Endothelial cell of hepatic sinusoid (primary cell): Measurements from ENCODE around the gene STYK1.
"Not testable (repeated sequence)": the region's sequence is repeated elsewhere in the genome, so short reads cannot be mapped to it uniquely, and the experiment has no call there.

Experiments
- in situ Hi-C: cut with HindIII; loops from 2 replicates; pipeline ENCODE4 v1.10.0; 2017; ENCODE audit warnings: low sequenced_read_pairs

STYK1 gene

DNA sequence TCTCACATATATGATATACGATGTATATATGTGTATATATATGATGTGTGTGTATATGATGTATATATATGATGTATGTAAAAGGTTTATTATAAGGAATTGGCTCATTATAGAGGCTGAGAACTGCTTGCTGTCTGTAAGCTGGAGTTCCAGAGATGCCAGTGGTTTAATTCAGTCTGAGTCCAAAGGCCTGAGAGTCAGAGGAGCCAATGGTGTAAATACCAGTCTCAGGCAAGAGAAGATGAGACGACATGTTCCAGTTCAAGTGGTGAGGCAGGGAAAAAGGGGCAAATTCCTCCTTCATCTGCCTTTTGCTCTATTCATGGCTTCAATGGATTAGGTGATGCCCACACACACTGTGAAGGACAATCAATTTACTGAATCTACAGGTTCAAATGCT, 17.1 kb upstream of the STYK1 start:
- in situ Hi-C loops, result no loop called here

DNA sequence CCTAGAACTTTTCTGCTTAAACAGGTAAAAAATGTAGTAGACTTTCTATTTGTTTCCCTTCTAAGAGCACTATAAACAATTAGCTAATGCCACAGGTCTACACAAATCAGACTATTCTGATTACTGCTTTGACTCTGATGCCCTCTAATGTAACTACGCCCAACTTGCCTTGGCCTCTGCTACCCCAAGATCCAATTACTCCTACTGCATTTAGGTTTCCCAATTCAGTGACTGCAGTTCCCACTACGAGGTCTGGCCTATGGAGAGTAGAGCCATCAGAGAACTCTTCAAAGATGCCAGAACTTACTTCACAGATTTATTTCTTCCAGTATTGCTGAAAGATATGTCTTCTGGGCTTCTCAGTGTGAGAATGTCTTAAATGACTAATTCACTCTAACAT, 15.3 kb upstream of the STYK1 start:
- in situ Hi-C loops, result no loop called here

DNA sequence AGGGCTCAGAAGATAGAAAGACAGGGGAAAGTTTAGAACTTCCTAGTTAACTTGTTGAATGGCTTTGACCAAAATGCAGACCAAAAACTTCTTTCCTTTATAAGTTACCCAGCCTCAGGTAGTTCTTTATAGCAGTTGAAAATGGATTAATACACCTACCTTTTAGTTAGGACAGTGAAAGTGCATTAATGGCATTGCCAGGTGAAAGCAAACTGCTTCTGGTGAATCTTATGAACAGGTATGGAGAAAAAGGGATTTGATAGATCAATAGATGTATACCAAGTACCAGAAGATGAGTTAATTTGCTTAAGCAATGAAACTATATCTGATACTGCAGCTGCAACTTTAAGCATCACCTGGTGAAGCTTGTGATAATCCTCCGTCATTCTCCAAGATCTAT, 14.2 kb upstream of the STYK1 start:
- in situ Hi-C loops, result no loop called here

DNA sequence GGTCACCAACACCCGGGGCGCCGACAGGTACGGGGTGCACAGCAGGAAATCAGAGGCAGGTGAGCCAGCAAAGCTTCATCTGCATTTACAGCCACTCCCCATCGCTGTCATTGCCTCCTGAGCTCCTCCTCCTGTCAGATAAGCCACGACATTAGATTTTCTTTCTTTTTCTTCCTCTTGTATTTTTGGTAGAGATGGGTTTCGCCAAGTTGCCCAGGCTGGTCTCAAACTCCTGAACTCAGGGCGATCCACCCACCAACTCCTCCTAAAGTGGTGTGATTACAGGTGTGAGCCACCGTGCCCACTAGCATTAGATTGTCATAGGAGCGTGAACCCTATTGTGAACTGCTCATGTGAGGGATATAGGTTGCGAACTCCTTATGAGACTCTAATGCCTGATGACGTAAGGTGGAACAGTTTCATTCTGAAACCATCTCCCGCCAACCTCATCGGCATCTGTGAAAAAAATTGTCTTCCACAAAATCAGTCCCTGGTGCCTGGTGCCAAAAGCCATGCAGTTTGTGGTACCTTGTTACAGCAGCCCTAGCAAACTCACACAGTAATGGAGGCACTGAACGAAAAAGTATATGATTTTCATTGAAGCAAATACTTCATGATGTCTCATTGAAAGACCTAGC, 1.5 kb downstream of the STYK1 start:
- in situ Hi-C loops, result no loop called here

DNA sequence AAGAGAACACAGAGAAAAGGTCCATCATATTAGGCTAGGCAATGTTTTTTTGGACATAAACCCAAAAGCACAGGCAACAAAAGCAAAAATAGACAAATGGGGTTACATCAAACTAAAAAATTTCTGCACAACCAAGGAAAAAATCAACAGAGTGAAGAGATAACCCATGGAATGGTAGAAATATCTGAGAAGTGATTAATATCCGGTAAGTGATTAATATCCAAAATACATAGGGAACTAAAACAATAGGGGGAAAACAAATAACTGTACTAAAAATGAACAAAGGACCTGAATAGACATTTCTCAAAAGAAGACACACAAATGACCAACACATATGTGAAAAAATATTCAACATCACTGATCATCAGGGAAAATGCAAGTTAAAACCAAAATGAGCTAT, 4.3 kb downstream of the STYK1 start:
- in situ Hi-C loops, result no loop called here

DNA sequence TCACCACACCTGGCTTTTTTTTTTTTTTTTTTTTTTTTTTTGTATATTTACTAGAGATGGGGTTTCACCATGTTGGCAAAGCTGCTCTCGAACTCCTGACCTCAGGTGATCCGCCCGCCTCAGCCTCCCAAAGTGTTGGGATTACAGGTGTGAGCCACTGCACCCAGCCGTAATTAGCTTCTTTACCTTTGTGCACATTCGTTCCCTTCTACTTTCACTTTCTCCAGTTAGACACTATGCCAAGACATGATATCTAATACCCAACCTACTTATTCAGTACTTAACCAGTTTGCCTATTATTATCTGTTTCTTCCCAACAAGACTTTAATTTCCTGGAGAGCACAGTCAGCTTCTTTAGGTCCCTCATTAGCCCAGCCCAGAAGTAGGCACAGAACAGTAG, 5.3 kb downstream of the STYK1 start:
- in situ Hi-C loops, result no loop called here

DNA sequence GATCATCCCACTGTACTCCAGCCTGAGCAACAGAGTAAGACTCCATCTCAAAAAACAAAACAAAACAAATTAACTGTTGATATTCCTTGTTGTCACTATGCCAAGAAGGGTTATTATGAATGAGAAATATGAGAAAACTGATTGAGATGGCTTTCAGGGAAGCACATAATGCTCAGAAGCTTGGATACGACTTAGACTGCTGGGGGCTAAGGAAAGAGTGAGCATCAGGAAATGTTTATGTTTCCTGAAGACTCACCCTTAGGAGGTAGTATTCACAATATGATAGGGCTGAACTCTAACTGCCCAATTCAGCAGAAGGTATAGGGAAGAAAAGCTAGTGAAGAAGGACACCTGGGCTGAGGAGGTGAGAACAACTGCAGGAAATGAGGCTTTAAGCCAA, 6.3 kb downstream of the STYK1 start:
- in situ Hi-C loops, result no loop called here

DNA sequence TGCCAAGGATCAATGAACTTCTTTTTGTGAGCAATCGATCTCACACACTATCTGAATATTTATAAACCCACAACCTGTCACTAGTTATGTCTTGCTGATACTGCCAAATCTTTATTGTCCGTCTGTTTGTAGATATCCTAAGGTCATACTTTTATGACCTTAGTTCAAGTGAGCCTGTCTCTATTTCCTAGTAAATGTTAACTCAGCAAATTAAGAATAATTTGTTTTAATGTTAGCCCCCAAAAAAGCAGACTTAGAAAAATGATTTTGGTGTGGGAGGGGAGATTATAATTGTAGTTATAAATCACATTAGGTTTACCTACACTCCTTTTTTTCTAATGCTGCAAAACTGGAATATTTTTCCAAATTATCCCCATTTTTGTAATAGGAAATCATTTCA, 9.4 kb downstream of the STYK1 start:
- in situ Hi-C loops, result no loop called here

DNA sequence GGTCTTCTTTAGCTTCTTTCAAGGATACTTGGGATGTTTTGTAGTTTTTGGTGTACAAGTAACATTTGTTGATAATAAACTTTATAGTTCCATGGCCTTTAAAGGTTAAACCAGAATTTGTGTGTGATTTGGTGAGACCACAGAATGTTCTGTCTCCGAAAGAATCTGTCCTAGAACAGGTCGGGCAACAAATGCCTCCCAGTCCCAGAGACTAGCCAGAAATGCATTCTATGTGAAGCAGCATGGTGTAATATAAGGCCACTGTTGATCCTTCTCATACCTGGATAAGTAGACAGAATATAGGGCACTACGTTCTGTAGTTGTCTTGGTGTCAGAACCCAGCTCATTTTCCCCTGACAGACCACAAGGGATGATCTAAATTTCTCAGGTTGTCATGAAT, 10.0 kb downstream of the STYK1 start:
- in situ Hi-C loops, result no loop called here

DNA sequence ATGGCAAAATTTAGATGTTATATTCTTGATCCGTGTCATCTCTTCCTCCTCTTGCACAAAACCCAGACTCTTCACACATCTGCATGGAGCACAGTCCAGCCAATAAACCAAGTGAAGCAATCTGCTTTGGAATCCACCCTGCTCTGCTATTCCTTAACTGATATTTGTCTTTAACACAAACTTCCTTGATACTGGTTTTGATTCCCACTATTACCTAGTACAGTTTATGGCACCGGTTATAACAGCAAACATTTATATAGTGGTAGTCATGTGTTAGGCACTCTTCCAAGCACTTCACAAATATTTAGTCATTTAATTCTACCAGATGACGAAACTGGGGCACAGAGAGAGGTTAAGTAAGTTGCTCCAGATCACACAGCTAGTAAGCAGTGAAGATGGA, 12.5 kb downstream of the STYK1 start:
- in situ Hi-C loops, result no loop called here

DNA sequence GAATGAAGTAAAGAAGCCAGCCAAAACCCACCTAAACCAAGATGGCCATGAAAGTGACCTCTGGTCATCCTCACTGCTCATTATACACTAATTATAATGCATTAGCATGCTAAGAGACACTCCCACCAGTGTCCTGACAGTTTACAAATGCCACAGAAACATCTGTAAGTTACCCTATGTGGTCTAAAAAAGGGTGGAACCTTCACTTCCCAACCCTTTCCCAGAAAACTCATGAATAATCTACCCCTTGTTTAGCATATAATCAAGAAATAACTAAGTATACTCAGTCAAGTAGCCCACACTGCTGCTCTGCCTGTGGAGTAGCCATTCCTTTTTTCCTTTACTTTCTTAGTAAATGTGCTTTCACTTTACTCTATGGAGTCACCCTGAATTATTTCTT, 19.8 kb downstream of the STYK1 start:
- in situ Hi-C loops, result no loop called here

DNA sequence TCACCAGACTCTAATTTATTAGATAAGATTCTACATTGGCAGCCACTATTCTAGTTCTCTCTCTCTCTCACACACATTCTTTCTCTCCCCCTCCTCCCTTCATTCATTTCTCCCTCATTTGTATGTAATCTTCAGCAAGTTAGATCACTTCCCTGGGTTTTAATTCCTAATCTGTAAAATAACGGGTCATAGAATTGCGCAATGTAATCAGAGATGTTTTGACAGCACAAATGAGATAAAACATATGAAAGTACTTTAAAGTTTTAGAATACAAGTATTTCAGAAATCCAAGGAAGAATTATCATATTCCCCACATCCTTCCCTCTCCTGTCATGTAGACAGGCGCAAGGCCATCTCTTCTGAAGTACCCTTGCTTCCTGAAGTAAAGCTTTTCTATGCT, 21.7 kb downstream of the STYK1 start:
- in situ Hi-C loops, result no loop called here

DNA sequence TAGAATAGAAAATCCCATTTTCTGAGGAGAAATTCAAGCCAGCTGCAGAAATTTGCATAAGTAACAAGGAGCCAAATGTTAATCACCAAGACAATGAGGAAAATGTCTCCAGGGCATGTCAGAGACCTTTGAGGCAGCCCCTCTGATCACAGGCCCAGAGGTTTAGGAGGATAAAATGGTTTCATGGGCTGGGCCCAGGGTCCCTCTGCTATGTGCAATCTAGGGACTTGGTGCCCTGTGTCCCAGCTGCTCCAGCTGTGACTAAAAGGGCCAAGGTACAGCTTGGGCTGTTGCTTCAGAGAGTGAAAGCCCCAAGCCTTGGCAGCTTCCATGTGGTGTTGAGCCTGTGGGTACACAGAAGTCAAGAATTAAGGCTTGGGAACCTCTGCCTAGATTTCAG, 27.3 kb downstream of the STYK1 start:
- in situ Hi-C loops, result not testable (repeated sequence)

DNA sequence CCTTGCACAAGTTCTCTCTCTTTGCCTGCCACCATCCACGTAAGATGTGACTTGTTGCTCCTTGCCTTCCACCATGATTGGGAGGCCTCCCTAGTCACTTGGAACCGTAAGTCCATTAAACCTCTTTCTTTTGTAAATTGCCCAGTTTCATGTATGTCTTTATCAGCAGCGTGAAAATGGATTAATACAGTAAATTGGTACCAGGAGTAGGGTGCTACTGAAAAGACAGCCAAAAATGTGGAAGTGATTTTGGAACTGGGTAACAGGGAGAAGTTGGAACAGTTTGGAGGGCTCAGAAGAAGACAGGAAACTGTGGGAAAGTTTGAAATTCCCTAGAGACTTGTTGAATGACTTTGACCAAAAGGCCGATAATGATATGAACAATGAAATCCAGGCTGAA, 27.9 kb downstream of the STYK1 start:
- in situ Hi-C loops, result no loop called here

DNA sequence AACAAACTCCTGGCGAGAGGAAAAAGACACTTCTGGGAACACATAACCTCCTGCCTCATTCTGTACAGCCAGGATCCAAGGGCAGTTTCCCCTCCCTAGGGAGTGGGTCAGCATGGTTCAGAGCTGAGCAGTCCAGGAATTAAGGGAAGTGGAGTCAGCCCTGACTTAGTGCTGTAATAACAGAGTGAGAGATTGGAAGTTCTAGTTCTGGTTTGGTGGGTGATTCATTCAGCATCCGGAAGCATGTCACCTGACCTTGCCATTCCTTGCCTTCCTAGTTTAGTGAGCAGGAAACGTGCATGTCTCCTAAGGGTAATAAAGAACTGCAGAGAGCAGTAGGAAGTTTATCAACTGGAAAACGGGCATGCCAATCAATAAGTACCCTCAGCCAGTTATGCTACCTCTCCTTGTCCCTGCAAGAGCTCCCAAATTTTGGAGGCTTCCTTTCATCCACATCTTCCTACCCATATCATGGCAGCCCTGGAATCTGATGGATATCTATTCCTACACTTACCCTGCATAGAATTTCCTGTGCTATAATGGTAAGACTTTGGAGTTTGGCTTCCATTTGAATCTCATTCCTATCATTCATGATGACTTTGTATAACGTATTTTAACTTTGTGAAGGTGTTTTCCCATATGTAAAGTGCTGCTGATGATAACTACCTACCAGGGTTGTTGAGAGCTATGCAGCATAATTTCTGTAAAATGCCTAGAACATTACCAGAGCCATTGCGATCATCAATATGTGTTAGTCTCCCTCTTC, 31.9 kb downstream of the STYK1 start:
- in situ Hi-C loops, result no loop called here

DNA sequence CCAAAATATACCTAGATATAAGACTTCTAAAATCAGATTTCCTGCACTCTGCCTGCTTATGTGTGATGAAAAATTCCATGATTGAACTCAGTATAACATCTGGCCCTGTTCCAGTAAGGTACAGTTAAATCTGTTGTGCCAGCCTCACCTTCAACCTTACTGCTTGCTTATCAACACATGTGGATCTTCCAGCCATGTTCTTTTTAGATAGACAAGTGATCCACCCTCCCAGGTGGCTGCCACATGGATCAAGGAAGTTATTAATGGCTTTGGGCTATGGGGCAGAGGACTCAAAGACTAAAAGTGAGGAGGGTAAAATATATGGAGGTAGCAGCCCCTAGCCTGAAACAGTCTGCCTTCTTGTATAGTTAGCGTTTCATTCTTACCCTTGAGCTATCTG, 35.1 kb downstream of the STYK1 start:
- in situ Hi-C loops, result no loop called here

DNA sequence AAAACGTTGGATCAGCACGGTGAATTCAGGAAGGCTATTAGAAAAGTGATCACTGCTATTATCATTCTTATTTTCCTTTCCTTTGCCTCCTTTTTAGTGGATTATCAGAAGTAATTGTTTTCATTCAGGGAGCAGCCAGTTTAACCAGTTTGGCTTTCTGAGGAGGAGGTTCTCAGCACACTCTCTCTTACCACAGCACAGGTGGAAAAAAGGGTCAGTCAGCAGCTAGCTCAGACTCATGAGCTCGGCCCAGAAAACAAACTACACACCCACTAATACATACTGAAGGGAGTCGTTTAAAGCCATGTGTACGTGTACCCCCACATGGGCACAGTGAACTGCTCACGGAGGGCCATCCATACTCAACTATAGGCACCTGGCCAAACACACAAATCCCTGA, 37.2 kb downstream of the STYK1 start:
- in situ Hi-C loops, result no loop called here

DNA sequence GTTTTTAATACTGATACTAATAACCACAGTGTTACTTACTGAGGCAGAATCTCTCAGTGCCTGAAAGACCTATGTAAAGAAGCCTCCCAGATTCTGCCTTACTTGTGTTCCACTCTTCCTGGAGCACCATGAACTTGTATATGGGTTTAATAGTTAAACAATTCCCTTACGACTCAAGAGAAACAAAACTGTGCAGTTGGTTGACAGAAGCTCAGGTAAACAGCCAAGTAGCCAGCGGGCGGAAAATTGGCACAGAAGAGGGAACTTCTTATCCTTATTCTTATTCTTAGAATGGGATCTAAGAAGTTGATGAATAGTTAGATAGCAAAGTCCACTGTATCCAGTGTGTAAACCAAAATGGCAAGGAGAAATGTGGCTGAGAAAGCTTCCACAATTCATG, 37.7 kb downstream of the STYK1 start:
- in situ Hi-C loops, result no loop called here

DNA sequence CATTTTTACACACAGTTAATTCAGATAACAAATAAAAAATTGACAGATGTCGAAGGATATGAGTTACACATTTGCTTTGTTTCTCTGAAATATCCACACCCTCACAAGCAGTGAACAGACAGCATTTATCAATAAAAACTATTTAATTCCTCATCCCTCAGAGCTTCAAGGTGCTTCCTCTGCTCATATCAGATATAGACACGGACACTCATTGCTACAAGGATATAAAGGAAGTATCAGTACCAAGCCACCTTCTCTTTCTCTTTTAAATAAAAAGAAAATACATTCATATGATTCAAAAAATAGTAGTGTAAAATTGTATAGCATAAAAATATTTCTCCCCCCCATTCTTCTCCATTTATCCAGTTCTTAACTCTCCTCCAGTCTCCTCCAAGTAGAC, 38.5 kb downstream of the STYK1 start:
- in situ Hi-C loops, result no loop called here

DNA sequence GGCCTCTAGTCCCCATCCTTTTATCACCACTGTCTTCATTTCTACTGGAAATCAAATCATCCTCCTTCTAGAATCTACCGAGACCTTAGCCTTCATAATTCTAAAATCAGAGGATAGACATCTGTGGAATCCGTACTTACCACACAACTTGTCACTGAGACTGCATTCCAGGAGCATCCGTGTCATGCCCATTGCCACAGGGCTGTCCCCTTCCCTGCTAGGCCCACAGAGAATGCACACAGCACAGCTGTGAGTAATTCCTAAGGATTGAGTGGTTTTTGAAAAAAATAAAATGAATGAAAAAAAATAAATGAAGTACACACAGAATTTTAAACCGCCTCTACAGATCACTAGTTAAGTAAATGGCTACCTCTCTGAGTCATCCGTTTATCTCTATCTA, 39.4 kb downstream of the STYK1 start:
- in situ Hi-C loops, result no loop called here

DNA sequence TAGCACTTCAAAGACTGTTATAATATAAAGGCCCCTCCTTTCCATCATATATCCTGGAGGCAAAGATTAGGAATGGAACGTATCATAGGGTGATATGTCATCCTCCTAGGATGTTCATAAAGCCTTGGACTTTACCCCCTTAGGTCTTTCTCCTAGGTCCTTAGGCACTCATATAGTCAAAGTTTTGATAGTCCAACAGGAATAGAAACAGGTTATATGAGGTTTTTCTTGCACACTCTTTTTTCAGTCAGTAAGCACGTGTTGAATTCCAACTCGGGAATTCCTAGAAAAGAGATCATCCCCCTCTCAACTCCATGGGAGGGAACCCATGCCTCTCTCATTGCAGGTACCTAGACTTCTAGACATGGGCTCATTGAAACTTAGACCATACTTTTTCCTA, 40.3 kb downstream of the STYK1 start:
- in situ Hi-C loops, result no loop called here

DNA sequence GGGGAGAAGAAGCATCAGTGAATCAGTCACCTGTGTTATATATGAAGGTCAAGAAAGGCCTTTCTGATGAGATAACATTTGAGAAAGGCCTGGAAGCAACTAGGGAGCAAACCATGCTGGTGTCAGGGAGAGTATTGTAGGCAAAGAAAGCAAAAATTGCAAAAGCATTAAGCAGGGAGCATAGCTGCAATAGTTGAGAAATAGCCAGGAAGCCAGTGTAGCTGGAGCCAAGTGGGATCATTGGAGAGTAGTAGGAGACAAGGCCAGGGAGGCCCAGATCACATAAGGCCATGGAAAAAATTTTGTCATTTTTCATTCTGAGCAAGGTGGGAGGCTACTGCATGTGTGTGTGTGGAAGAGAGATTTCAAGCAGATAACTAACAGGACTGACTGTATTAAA, 41.6 kb downstream of the STYK1 start:
- in situ Hi-C loops, result no loop called here

DNA sequence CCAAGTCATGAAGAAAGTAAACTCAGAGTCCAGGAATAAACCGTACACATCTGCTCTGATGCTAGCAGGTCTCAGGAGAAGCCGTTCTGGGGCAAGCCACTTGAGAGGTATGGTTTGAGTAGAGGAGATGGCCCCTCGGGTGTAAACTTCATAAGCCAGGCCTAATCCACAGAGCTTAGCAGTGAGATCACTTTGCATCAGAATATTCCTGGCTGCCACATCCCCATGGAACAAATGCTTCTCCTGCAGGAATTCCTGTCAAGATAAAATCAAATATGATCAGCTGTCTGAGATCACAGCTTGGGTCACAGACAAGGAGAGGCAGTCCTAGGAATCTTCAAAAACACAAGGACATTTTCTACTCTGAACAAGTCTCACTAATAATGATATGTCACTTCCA, 49.2 kb downstream of the STYK1 start:
- in situ Hi-C loops, result loop anchor here (5.0 kb wide), 1 partner anchor 88 kb away; no protein-coding TSS in a partner anchor
